Mesendoderm (in vitro differentiated cells): ENCODE results near the gene OR10K2.
"Not testable (repeated sequence)": the region's sequence is repeated elsewhere in the genome, so short reads cannot be mapped to it uniquely, and the experiment has no call there.

Experiments used
- DNase-seq: peaks from one replicate; pipeline ENCODE4 v3.0.0; 2013
- H2AK5ac ChIP-seq: 2 replicates; pipeline ENCODE4 v1.6.1; 2013; ENCODE audit warnings: low read length, inconsistent platforms
- H2BK120ac ChIP-seq: 2 replicates; pipeline ENCODE4 v1.6.1; 2013; ENCODE audit warnings: low read depth, mild to moderate bottlenecking, low read length, moderate library complexity, mixed read lengths
- H2BK15ac ChIP-seq: replicated peaks from 2 replicates; pipeline ENCODE4 v1.6.1; 2013; ENCODE audit warnings: low read depth, mild to moderate bottlenecking, moderate library complexity
- H2BK5ac ChIP-seq: 2 replicates; pipeline ENCODE4 v1.6.1; 2013; ENCODE audit warnings: low read length, inconsistent platforms
- H3K18ac ChIP-seq: 2 replicates; pipeline ENCODE4 v1.6.1; 2013; ENCODE audit warnings: mild to moderate bottlenecking, low read length, mixed read lengths
- H3K23ac ChIP-seq: one replicate; pipeline ENCODE4 v1.6.1; 2013; ENCODE audit warnings: low read length
- H3K27ac ChIP-seq: 2 replicates; pipeline ENCODE4 v1.5.1; 2013; ENCODE audit warnings: low read depth, mild to moderate bottlenecking, inconsistent platforms, low read length, moderate library complexity
- H3K27me3 ChIP-seq: 2 replicates; pipeline ENCODE4 v1.6.1; 2013; ENCODE audit warnings: low read length, control low read depth, mild to moderate bottlenecking, inconsistent platforms; ENCODE audit not compliant: insufficient read depth, poor library complexity
- H3K36me3 ChIP-seq: 2 replicates; pipeline ENCODE4 v1.6.1; 2013; ENCODE audit warnings: low read length, inconsistent platforms; ENCODE audit not compliant: control insufficient read depth, insufficient read depth
- H3K4ac ChIP-seq: one replicate; pipeline ENCODE4 v1.6.1; 2013; ENCODE audit warnings: low read depth, mild to moderate bottlenecking, low read length, moderate library complexity
- H3K4me1 ChIP-seq: 2 replicates; pipeline ENCODE4 v1.6.1; 2013; ENCODE audit warnings: low read depth, low read length, inconsistent platforms; ENCODE audit not compliant: control insufficient read depth
- H3K4me2 ChIP-seq: 2 replicates; pipeline ENCODE4 v1.6.1; 2013; ENCODE audit warnings: low read length
- H3K4me3 ChIP-seq: 2 replicates; pipeline ENCODE4 v1.5.1; 2013; ENCODE audit warnings: mild to moderate bottlenecking, low read length
- H3K56ac ChIP-seq: one replicate; pipeline ENCODE4 v1.6.1; 2013; ENCODE audit warnings: low read length
- H3K79me1 ChIP-seq: 2 replicates; pipeline ENCODE4 v1.6.1; 2013; ENCODE audit warnings: low read length, inconsistent platforms
- H3K79me2 ChIP-seq: 2 replicates; pipeline ENCODE4 v1.6.1; 2013; ENCODE audit warnings: mild to moderate bottlenecking, low read length; ENCODE audit not compliant: control insufficient read depth, insufficient read depth
- H3K9ac ChIP-seq: 2 replicates; pipeline ENCODE4 v1.6.1; 2013; ENCODE audit warnings: low read length, inconsistent platforms
- H4K5ac ChIP-seq: one replicate; pipeline ENCODE4 v1.6.1; 2013; ENCODE audit warnings: low read length
- H4K8ac ChIP-seq: one replicate; pipeline ENCODE4 v1.6.1; 2013; ENCODE audit warnings: low read depth, mild to moderate bottlenecking, control low read depth, low read length, moderate library complexity
- WGBS: extraction: QIAGEN DNeasy Blood & Tissue Kit; methylation state at CpG from one replicate; pipeline ENCODE4 v1.1.7; 2013; ENCODE audit warnings: low lambda C conversion rate, missing lambda C conversion rate; ENCODE audit not compliant: insufficient coverage; ENCODE audit errors: extremely low coverage; 5-methylcytosine and 5-hydroxymethylcytosine counted together

OR10K2 gene

DNA sequence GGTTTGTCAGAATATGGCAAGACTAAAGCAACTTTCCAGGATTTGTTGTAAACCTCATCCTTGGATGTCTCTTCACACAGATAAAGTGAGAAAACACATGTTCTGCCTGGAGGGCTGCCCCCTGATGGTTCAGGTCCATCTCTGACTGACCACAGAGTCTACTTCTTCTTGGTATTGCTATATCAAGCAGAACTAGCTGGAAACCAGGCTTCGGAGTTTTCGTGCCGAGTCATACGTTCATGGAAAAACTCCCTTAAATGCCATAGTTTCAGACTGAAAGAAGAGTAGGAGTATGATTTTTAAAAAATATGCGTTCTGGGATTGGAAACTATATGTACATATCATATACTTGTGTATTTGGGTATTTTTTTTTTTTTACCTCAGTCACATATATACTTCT lies 32.6 kb downstream of the OR10K2 start:
- no CpG with 5 or more reads among the region's 5 CpGs for WGBS

DNA sequence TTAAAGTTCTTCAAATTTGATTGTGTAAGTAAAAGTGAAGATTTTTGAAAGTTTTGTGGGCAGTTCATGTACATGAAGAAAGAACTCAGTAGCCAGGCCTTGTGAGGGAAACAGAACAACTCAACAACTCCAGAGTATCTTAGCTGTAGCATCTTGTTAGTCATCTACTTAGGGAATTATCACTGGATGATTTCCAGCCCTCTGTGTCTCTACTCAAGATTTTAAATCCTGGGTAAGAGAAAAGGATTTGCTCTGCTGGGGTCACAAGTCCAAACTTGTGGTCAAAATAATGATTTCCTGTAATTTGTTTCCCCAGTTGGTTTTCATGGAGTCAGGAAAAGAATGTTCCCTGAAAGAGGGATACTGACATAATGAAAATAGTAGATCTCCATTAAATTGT lies 34.9 kb downstream of the OR10K2 start:
- H2BK5ac ChIP-seq = no peak overlapping the region
- H2BK120ac ChIP-seq = no peak overlapping the region
- no peaks in the 10 kb centered on the region for H3K27me3 ChIP-seq
- H3K27ac ChIP-seq = no peak overlapping the region
- no peak overlapping the region for H3K56ac ChIP-seq
- no peak overlapping the region for H3K4me2 ChIP-seq
- H3K79me2 ChIP-seq = no peaks in the 10 kb centered on the region
- no peak overlapping the region for H3K9ac ChIP-seq
- no peaks in the 10 kb centered on the region for H3K4me1 ChIP-seq
- H3K23ac ChIP-seq = no peak overlapping the region
- no peak overlapping the region for H3K4me3 ChIP-seq
- no peaks in the 10 kb centered on the region for H3K36me3 ChIP-seq
- H4K8ac ChIP-seq = no peak overlapping the region
- DNase-seq = no peak
- no peak overlapping the region for H3K4ac ChIP-seq
- H3K79me1 ChIP-seq = no peaks in the 10 kb centered on the region
- no peak overlapping the region for H2BK15ac ChIP-seq
- no peak overlapping the region for H4K5ac ChIP-seq
- H2AK5ac ChIP-seq = no peak overlapping the region
- H3K18ac ChIP-seq = no peak overlapping the region

More for the DNA sequence above, 32.6 kb downstream of the OR10K2 start:
- H4K5ac ChIP-seq = no peak overlapping the region
- DNase-seq = no peak
- no peaks in the 10 kb centered on the region for H3K4me1 ChIP-seq
- no peak overlapping the region for H3K4ac ChIP-seq
- no peak overlapping the region for H3K56ac ChIP-seq
- H3K27ac ChIP-seq = no peak overlapping the region
- no peak overlapping the region for H2BK5ac ChIP-seq
- H3K4me2 ChIP-seq = no peak overlapping the region
- H3K4me3 ChIP-seq = no peak overlapping the region
- H3K23ac ChIP-seq = no peak overlapping the region
- no peaks in the 10 kb centered on the region for H3K36me3 ChIP-seq
- H3K79me2 ChIP-seq = no peaks in the 10 kb centered on the region
- H4K8ac ChIP-seq = no peak overlapping the region
- H3K9ac ChIP-seq = no peak overlapping the region
- H3K18ac ChIP-seq = no peak overlapping the region
- H2BK15ac ChIP-seq = no peak overlapping the region
- no peak overlapping the region for H2AK5ac ChIP-seq
- no peaks in the 10 kb centered on the region for H3K79me1 ChIP-seq
- H2BK120ac ChIP-seq = no peak overlapping the region
- no peaks in the 10 kb centered on the region for H3K27me3 ChIP-seq

DNA sequence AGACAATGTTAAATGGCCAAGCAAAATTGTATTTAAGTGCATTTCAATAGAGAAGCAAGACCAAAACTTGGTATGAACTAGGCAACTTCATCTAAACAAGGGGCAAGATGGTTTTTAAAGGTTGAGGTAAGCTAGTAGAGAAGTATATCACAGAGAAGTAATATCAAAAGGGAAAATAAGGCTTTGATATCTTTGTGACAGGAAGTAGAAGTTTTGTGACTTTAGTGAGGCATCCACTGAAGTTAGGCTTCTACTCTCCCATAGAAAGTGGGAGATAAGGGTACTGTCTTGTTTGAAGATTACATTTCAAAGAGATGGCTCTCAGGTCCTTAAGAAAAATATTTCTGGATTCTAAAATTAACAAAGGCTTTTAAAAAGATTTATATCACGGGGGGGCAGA lies 35.7 kb downstream of the OR10K2 start:
- Histone ChIP-seq H3K27ac (no peak overlapping the region), H3K79me2 (no peaks in the 10 kb centered on the region), H4K8ac (no peak overlapping the region), H3K4me1 (no peaks in the 10 kb centered on the region), H2BK15ac (no peak overlapping the region), H3K79me1 (no peaks in the 10 kb centered on the region), H2AK5ac (no peak overlapping the region), H3K27me3 (no peaks in the 10 kb centered on the region), H3K56ac (no peak overlapping the region), H3K4me3 (no peak overlapping the region), H3K23ac (no peak overlapping the region), H3K4me2 (no peak overlapping the region), H2BK120ac (no peak overlapping the region), H3K18ac (no peak overlapping the region), H3K9ac (no peak overlapping the region), H3K36me3 (no peaks in the 10 kb centered on the region), H4K5ac (no peak overlapping the region), H3K4ac (no peak overlapping the region), H2BK5ac (no peak overlapping the region)
- DNase-seq = no peak
- no CpG with 5 or more reads among the region's 1 CpG for WGBS

DNA sequence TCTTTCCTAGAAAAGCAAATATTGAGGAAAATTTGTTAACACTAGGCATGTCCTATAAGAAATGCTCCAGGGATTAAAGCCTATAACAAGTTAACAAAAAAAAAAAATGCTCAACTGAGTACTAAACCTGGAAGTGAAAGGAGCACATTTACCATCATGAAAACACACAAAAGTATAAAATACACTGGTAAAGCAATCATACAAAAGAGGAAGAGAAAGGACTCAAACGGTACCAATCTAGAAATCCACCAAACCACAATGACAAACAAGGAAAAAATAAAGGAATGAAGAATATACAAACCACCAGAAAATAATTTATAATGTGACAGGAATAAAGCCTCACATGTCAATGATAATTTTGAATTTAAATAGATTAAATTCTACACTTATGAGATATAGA lies 51.2 kb downstream of the OR10K2 start:
- Histone ChIP-seq H2AK5ac (no peak overlapping the region), H2BK15ac (no peak overlapping the region)
- no CpG with 5 or more reads among the region's 1 CpG for whole genome bisulfite sequencing

DNA sequence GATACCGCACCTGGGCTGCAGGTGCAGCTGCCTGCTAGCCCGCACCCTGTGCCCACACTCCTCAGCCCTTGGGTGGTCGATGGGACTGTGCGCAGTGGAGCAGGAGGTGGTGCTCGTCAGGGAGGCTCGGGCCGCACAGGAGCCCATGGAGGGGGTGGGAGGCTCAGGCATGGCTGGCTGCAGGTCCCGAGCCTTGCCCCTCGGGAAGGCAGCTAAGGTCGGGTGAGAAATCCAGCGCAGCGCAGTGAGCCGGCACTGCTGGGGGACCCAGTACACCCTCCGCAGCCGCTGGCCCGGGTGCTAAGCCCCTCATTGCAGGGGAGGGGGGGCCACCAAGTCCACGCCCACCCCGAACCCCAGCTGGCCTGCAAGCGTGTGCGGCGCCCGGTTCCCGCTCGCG lies 51.9 kb downstream of the OR10K2 start:
- DNase-seq, H3K4me3 ChIP-seq, H3K4ac ChIP-seq, H3K36me3 ChIP-seq, H3K27ac ChIP-seq, H3K18ac ChIP-seq, H2BK15ac ChIP-seq, H2AK5ac ChIP-seq, H4K5ac ChIP-seq, H3K9ac ChIP-seq, H2BK5ac ChIP-seq, H4K8ac ChIP-seq, H3K23ac ChIP-seq, H3K4me1 ChIP-seq, H3K27me3 ChIP-seq, H3K56ac ChIP-seq, H2BK120ac ChIP-seq, H3K4me2 ChIP-seq, H3K79me2 ChIP-seq, H3K79me1 ChIP-seq: not testable (repeated sequence)
- no CpG with 5 or more reads among the region's 25 CpGs for WGBS

More for the DNA sequence above, 51.2 kb downstream of the OR10K2 start:
- Histone ChIP-seq H3K4ac (no peak overlapping the region), H3K23ac (no peak overlapping the region), H2BK120ac (no peak overlapping the region), H3K79me2 (no peaks in the 10 kb centered on the region), H3K36me3 (no peaks in the 10 kb centered on the region), H4K5ac (no peak overlapping the region), H3K4me2 (no peak overlapping the region), H4K8ac (no peak overlapping the region), H3K27me3 (no peaks in the 10 kb centered on the region), H3K9ac (no peak overlapping the region), H3K4me3 (no peak overlapping the region), H3K4me1 (no peaks in the 10 kb centered on the region), H3K27ac (no peak overlapping the region), H3K79me1 (no peaks in the 10 kb centered on the region), H3K18ac (no peak overlapping the region), H2BK5ac (no peak overlapping the region), H3K56ac (no peak overlapping the region)
- no peak for DNase-seq

DNA sequence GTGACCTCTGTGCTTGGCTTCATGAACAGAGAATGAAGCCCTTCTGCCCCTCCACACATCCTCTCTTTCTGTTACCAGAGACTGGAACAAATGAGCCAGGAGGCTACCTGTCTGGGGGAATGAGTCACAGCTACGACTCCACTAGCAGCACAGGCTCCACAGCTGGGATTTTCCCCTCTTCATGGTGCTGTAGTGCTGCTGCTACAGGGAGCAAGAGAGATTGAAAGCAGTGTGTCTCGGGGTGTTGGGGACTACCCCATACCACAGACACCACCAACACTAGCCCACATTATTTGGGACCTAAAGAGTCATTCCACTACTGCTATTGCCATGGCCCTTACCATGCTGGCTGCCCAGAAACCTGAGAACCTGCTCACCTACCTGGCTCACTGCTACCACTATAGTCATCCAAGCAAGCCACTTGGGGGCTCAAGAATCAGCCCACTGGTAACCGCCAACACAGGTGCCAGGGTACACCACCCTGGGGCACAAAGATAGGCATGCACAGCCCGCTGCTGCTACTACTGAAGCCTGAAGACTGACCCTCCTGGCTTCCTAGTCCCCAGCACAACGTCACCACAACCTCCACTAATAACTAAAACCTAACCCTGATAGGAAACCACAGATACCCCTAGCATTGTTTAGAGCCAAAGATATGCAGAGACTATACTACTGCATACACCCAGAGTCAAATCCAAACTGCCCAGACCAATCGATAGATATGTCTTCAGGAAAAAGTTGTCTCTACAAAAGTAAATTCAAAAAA lies 54.7 kb downstream of the OR10K2 start:
- Histone ChIP-seq H3K36me3 (no peaks in the 10 kb centered on the region), H2BK15ac (no peak overlapping the region), H3K4me1 (no peaks in the 10 kb centered on the region), H3K4me3 (no peak overlapping the region), H2BK5ac (no peak overlapping the region), H4K5ac (no peak overlapping the region), H3K79me2 (no peaks in the 10 kb centered on the region), H2AK5ac (no peak overlapping the region), H2BK120ac (no peak overlapping the region), H3K79me1 (no peaks in the 10 kb centered on the region), H3K27ac (no peak overlapping the region), H3K9ac (no peak overlapping the region), H3K56ac (no peak overlapping the region), H3K27me3 (no peaks in the 10 kb centered on the region), H3K18ac (no peak overlapping the region), H3K4ac (no peak overlapping the region), H3K23ac (no peak overlapping the region), H4K8ac (no peak overlapping the region), H3K4me2 (no peak overlapping the region)
- DNase-seq = no peak
- no CpG with 5 or more reads among the region's 6 CpGs for WGBS
